Tracheal epithelial cell (primary cell): ENCODE data around the gene MRPS21. TPM values are rescaled to one million over a fixed set of nuclear protein-coding genes. Genes with fewer than 3 reads are reported as not detected.

Source experiments
- total RNA-seq: library from RNA; depleted of rRNA; stranded (reverse); fragments of >200 nt; gene quantifications from 2 replicates; pipeline ENCODE4 v1.2.1, GENCODE V29; 2014

Gene MRPS21
- 35.8 and 37.8 TPM in 2 replicates for total RNA-seq

GRCh38 chr1:150293433-150294253 is at the start of gene MRPS21:
Gene MRPS21, plus strand, starts transcription at chr1:150293861. Its CDS starts 506 bp downstream, at chr1:150294367.

GRCh38 chr1:150257624-150258585 is 35.8 kb upstream of the MRPS21 start, which contains the start of gene CA14:
Gene CA14, plus strand, starts transcription at chr1:150257774. Its CDS starts 355 bp downstream, at chr1:150258129.

GRCh38 chr1:150268705-150269403 is 24.8 kb upstream of the MRPS21 start, which contains the start of gene APH1A:
Gene APH1A, minus strand, starts transcription at chr1:150269016. Its CDS starts 206 bp downstream, at chr1:150268810.

GRCh38 chr1:150281758-150282557 is 11.7 kb upstream of the MRPS21 start, which contains the start of gene CIART:
Gene CIART, plus strand, starts transcription at chr1:150282554. Its CDS starts 714 bp downstream, at chr1:150283268.

Other genes with a start within 250 kb of the MRPS21 start
- gene VPS45, start 226.1 kb upstream of the MRPS21 start, total RNA-seq: 18.8 and 19.8 TPM in 2 replicates
- 3.8 and 18.3 TPM in 2 replicates for gene PLEKHO1, start 143.9 kb upstream of the MRPS21 start, total RNA-seq
- gene ANP32E, start 57.7 kb upstream of the MRPS21 start, total RNA-seq: 11.1 and 11.5 TPM in 2 replicates
- gene CA14, start 36.1 kb upstream of the MRPS21 start, total RNA-seq: not detected in 2 replicates
- gene APH1A, start 24.8 kb upstream of the MRPS21 start, total RNA-seq: 121 and 161 TPM in 2 replicates
- 0.48 and 0.85 TPM in 2 replicates for gene C1orf54, start 21.1 kb upstream of the MRPS21 start, total RNA-seq
- gene CIART, start 11.3 kb upstream of the MRPS21 start, total RNA-seq: 5.1 and 6.3 TPM in 2 replicates
- gene PRPF3, start 27.7 kb downstream of the MRPS21 start, total RNA-seq: 21.4 and 23.9 TPM in 2 replicates
- gene RPRD2, start 70.3 kb downstream of the MRPS21 start, total RNA-seq: 5.5 and 7.5 TPM in 2 replicates
- gene TARS2, start 193.6 kb downstream of the MRPS21 start, total RNA-seq: 17.8 and 23.4 TPM in 2 replicates
- gene ECM1, start 214.2 kb downstream of the MRPS21 start, total RNA-seq: 0.96 and 13.9 TPM in 2 replicates
- not detected in 2 replicates for gene FALEC, start 221.9 kb downstream of the MRPS21 start, total RNA-seq